Activated CD8-positive, alpha-beta T cell treated with anti-CD3 and anti-CD28 coated beads for 36 hours (primary cell): ENCODE measurements around the gene IGSF3. TPM values are rescaled to one million over a fixed set of nuclear protein-coding genes. Genes with fewer than 3 reads are reported as not detected.
"Not testable (repeated sequence)": the region's sequence is repeated elsewhere in the genome, so short reads cannot be mapped to it uniquely, and the experiment has no call there.

ENCODE experiments used
- ATAC-seq: fragments of 200-7000 bp; cut with Tn5 transposase; one replicate; pipeline ENCODE4 v1.10.0; 2021; ENCODE audit warnings: mild to moderate bottlenecking, moderate library complexity
- CTCF ChIA-PET: fragments of 350-600 bp; sonication (Branson Sonifier 250); formaldehyde crosslinking; loops from one replicate; lab custom pipeline; 2021; ENCODE audit warnings: antibody characterized with exemption; lab: Charles Lee
- POLR2A ChIA-PET: fragments of 350-600 bp; sonication (Branson Sonifier 250); formaldehyde crosslinking; loops from one replicate; lab custom pipeline; 2021; ENCODE audit warnings: antibody characterized with exemption; lab: Charles Lee
- DNase-seq: peaks from one replicate; pipeline ENCODE4 v3.0.0-alpha.2; 2020
- H3K27ac Mint-ChIP-seq: one replicate; pipeline ENCODE4 v1.8.0; 2021; ENCODE audit warnings: mild to moderate bottlenecking, mixed read lengths
- H3K27me3 Mint-ChIP-seq: one replicate; pipeline ENCODE4 v1.8.0; 2021; ENCODE audit warnings: mixed read lengths
- H3K36me3 Mint-ChIP-seq: one replicate; pipeline ENCODE4 v1.8.0; 2021; ENCODE audit warnings: low read depth, mixed read lengths
- H3K4me1 Mint-ChIP-seq: one replicate; pipeline ENCODE4 v1.8.0; 2021; ENCODE audit warnings: low read depth, mixed read lengths
- H3K4me3 Mint-ChIP-seq: one replicate; pipeline ENCODE4 v1.8.0; 2021; ENCODE audit warnings: mild to moderate bottlenecking, moderate library complexity, mixed read lengths
- H3K9me3 Mint-ChIP-seq: one replicate; pipeline ENCODE4 v1.8.0; 2021; ENCODE audit warnings: mixed read lengths
- intact Hi-C: fragments of 100-400 bp; cut with micrococcal nuclease; formaldehyde crosslinking; loops from one replicate; pipeline ENCODE4 v1.10.0; 2022
- total RNA-seq, 2 experiments: library from RNA; stranded (reverse); gene quantifications; one replicate each; pipeline ENCODE4 v1.2.3, GENCODE V29; 2021
- TF ChIP-seq, protein P1 (sequence below): fragments of 200-600 bp; IDR thresholded peaks from one replicate; pipeline ENCODE4 v1.8.0; 2022; ENCODE audit warnings: antibody characterized with exemption, mild to moderate bottlenecking

Gene IGSF3
- total RNA-seq, 2 experiments from 2014 or later: 0.54 to 0.72 TPM

GRCh38 chr1:116568662-116569380 lies 98.7 kb downstream of the IGSF3 start:
- H3K36me3 Mint-ChIP-seq: peaks cover 22% of the 10 kb centered on the region

GRCh38 chr1:116567790-116568661 lies 99.5 kb downstream of the IGSF3 start:
- Mint-ChIP-seq H3K4me3 (peak overlapping the region; percentile 91), H3K27me3 (peaks cover 5% of the 10 kb centered on the region), H3K36me3 (peaks cover 30% of the 10 kb centered on the region), H3K9me3 (peaks cover 15% of the 10 kb centered on the region), H3K27ac (no peak overlapping the region), H3K4me1 (peaks cover 62% of the 10 kb centered on the region)
- ATAC-seq: no peak
- POLR2A ChIA-PET: interaction anchor here (1.1 to 2.8 kb wide), 3 partner anchors 11 to 57 kb away, joined by 4 to 11 read pairs (median 5); no protein-coding TSS in a partner anchor
- no peak for DNase-seq
- CTCF ChIA-PET: interaction anchor here (1.3 to 1.8 kb wide), 6 partner anchors 11 to 429 kb away, joined by 3 to 10 read pairs (median 5); no protein-coding TSS in a partner anchor
- TF ChIP-seq, protein P1, sequence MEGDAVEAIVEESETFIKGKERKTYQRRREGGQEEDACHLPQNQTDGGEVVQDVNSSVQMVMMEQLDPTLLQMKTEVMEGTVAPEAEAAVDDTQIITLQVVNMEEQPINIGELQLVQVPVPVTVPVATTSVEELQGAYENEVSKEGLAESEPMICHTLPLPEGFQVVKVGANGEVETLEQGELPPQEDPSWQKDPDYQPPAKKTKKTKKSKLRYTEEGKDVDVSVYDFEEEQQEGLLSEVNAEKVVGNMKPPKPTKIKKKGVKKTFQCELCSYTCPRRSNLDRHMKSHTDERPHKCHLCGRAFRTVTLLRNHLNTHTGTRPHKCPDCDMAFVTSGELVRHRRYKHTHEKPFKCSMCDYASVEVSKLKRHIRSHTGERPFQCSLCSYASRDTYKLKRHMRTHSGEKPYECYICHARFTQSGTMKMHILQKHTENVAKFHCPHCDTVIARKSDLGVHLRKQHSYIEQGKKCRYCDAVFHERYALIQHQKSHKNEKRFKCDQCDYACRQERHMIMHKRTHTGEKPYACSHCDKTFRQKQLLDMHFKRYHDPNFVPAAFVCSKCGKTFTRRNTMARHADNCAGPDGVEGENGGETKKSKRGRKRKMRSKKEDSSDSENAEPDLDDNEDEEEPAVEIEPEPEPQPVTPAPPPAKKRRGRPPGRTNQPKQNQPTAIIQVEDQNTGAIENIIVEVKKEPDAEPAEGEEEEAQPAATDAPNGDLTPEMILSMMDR: no peak
- intact Hi-C loops: no loop called here

More at GRCh38 chr1:116568662-116569380, 98.7 kb downstream of the IGSF3 start:
- ATAC-seq (no peak), DNase-seq (no peak)
- Mint-ChIP-seq H3K27me3 (peaks cover 5% of the 10 kb centered on the region), H3K4me3 (peak overlapping the region; percentile 91), H3K9me3 (peaks cover 11% of the 10 kb centered on the region), H3K4me1 (peaks cover 59% of the 10 kb centered on the region), H3K27ac (peak overlapping the region; percentile 1)
- TF ChIP-seq, protein P1: no peak
- ChIA-PET POLR2A (interaction anchor here (1.1 to 2.8 kb wide), 4 partner anchors 12 to 491 kb away, joined by 4 to 11 read pairs (median 4); partner anchors contain the start of gene TTF2), CTCF (interaction anchor here (0.9 to 1.8 kb wide), 8 partner anchors 10 to 430 kb away, joined by 3 to 10 read pairs (median 4); no protein-coding TSS in a partner anchor)
- intact Hi-C loops: no loop called here

DNA sequence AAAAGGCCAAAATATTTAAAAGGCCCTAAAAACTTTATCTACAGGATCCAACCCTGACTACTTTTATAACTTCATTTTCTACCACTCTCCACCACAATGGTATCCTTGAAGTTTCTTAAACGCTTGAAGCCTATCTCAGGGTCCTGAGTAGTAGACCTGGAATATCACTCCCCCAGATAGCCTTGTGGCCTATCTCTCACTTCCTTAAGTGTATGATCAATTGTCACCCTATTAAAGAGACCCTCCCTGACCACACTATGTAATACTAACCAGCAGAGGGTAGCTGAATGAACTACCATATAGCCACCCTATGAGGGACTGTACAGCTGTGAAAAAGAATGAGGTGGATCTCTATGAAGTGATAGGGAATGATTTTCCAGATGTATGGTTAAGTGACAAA lies 102.3 kb downstream of the IGSF3 start:
- H3K4me1 Mint-ChIP-seq: peaks cover 74% of the 10 kb centered on the region
- H3K36me3 Mint-ChIP-seq: peaks cover 41% of the 10 kb centered on the region
- ChIA-PET POLR2A (no interaction called here), CTCF (no interaction called here)
- ATAC-seq (no peak), DNase-seq (no peak)
- intact Hi-C loops: no loop called here
- H3K27me3 Mint-ChIP-seq: no peaks in the 10 kb centered on the region
- TF ChIP-seq, protein P1: no peak
- H3K4me3 Mint-ChIP-seq: no peak overlapping the region
- peaks cover 19% of the 10 kb centered on the region for H3K9me3 Mint-ChIP-seq
- no peak overlapping the region for H3K27ac Mint-ChIP-seq

DNA sequence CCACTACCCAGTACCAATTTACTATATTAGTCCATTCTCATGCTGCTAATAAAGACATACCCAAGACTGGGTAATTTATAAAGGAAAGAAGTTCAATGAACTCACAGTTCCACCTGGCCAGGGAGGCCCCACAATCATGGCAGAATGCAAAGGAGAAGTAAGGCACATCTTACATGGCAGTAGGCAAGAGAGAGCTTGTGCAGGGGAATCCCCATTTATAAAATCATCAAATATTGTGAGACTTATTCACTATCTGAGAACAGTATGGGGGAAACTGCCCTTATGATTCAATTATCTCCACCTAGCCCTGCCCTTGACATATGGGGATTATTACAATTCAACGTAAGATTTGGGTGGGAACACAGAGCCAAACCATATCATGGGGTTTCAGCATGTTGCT lies 103.1 kb downstream of the IGSF3 start:
- intact Hi-C loops: no loop called here

DNA sequence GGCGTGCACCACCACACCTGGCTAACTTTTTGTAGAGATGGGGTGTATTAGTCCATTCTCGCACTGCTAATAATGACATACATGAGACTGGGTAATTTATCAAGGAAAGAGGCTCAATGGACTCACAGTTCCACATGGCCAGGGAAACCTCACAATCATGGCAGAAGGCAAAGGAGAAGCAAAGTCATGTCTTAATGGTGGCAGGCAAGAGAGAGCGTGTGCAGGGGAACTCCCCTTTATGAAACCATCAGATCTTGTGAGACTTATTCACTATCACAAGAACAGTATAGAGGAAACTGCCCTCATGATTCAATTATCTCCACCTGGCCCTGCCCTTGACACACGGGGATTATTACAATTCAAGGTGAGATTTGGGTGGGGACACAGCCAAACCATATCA lies 105.1 kb downstream of the IGSF3 start:
- Mint-ChIP-seq H3K36me3 (peaks cover 35% of the 10 kb centered on the region), H3K27ac (peak overlapping the region; percentile 32), H3K4me1 (peaks cover 71% of the 10 kb centered on the region), H3K9me3 (peaks cover 19% of the 10 kb centered on the region)
- ATAC-seq, intact Hi-C loops, H3K27me3 Mint-ChIP-seq, H3K4me3 Mint-ChIP-seq, CTCF ChIA-PET, POLR2A ChIA-PET: not testable (repeated sequence)
- peak; percentile 11 for DNase-seq

More for the DNA sequence above, 103.1 kb downstream of the IGSF3 start:
- POLR2A ChIA-PET: no interaction called here
- Mint-ChIP-seq H3K9me3 (peaks cover 19% of the 10 kb centered on the region), H3K27me3 (no peaks in the 10 kb centered on the region), H3K4me3 (no peak overlapping the region), H3K4me1 (peaks cover 72% of the 10 kb centered on the region), H3K27ac (peak overlapping the region; percentile 10), H3K36me3 (peaks cover 35% of the 10 kb centered on the region)
- no peak for DNase-seq
- TF ChIP-seq, protein P1: no peak
- CTCF ChIA-PET: no interaction called here
- ATAC-seq: no peak
